Gastroesophageal sphincter (tissue), 4 donors: ENCODE data around the gene BAZ2B. TPM values are rescaled to one million over a fixed set of nuclear protein-coding genes. Genes with fewer than 3 reads are reported as not detected.

Experiments
- ATAC-seq: fragments of 150-250 bp; one replicate; pipeline ENCODE4 v1.9.1; 2016; ENCODE audit warnings: mild to moderate bottlenecking, moderate library complexity
- H3K27ac ChIP-seq, 4 donors: fragments of 200-600 bp; sonication (generic) in 3 of 4; 1 replicate in 3 of 4; 2 replicates in 1 of 4; pipeline ENCODE4 v1.5.1; 2016 to 2019
- H3K27me3 ChIP-seq: fragments of 200-600 bp; sonication (generic); one replicate; pipeline ENCODE4 v1.5.1; 2019
- H3K36me3 ChIP-seq, 2 donors: fragments of 200-600 bp; sonication (generic); one replicate each; pipeline ENCODE4 v1.5.1; 2019; ENCODE audit warnings: control low read depth in 1 of 2
- H3K4me1 ChIP-seq, 3 donors: fragments of 200-600 bp; sonication (generic); 1 replicate in 2 of 3; 2 replicates in 1 of 3; pipeline ENCODE4 v1.5.1; 2016 to 2019; ENCODE audit warnings: control low read depth in 2 of 3
- H3K4me3 ChIP-seq, 2 donors: fragments of 200-600 bp; sonication (generic); one replicate each; pipeline ENCODE4 v1.5.1; 2019; ENCODE audit warnings: mild to moderate bottlenecking in 1 of 2, moderate library complexity in 1 of 2
- H3K9me3 ChIP-seq, 3 donors: fragments of 200-600 bp; sonication (generic); one replicate each; pipeline ENCODE4 v1.5.1; 2017 to 2019; ENCODE audit warnings: control low read depth in 2 of 3
- CTCF ChIP-seq, 4 experiments: fragments of 200-600 bp in 2 of 4; fragments of 450-650 bp in 2 of 4; sonication (generic) in 1 of 4; IDR thresholded peaks; one replicate each; pipeline ENCODE4 v1.5.1; 2017 to 2019; ENCODE audit warnings: antibody characterized with exemption in 4 of 4, mild to moderate bottlenecking in 2 of 4, moderate library complexity in 2 of 4
- EP300 ChIP-seq: sonication (generic); formaldehyde crosslinking; IDR thresholded peaks from one replicate; pipeline ENCODE4 v1.6.1; 2017; ENCODE audit warnings: antibody characterized with exemption, mild to moderate bottlenecking
- POLR2A ChIP-seq, 2 donors: fragments of 450-650 bp; IDR thresholded peaks; one replicate each; pipeline ENCODE4 v1.6.1; 2017; ENCODE audit warnings: antibody characterized with exemption in 2 of 2, mild to moderate bottlenecking in 2 of 2, moderate library complexity in 1 of 2
- POLR2AphosphoS5 ChIP-seq: sonication (generic); formaldehyde crosslinking; IDR thresholded peaks from one replicate; pipeline ENCODE4 v1.6.1; 2017; ENCODE audit warnings: antibody characterized with exemption
- WGBS, 2 donors: methylation state at CpG; one replicate each; pipeline ENCODE4 v1.1.5; 2018; ENCODE audit warnings: low coverage in 1 of 2; 5-methylcytosine and 5-hydroxymethylcytosine counted together
- total RNA-seq, 4 donors: library from RNA; depleted of rRNA; stranded (reverse); fragments of >200 nt; gene quantifications; one replicate each; pipeline ENCODE4 v1.1.0, GENCODE V29; 2016

Gene BAZ2B
- total RNA-seq, 4 donors from 2014 or later, result 77.9 to 198 (median 113) TPM

- Histone ChIP-seq H3K4me3 (no peak overlapping the region), H3K36me3 (peaks cover 0 to 54% of the 10 kb centered on the region in 2 donors), H3K9me3 (peaks cover 0 to 8% (median 0%) of the 10 kb centered on the region in 3 donors), H3K27me3 (no peaks in the 10 kb centered on the region), H3K4me1 (no peaks in the 10 kb centered on the region), H3K27ac (no peak overlapping the region)
- WGBS, 2 donors, result 100% methylated on average over 1 of the region's 8 CpGs; no CpG with 5 or more reads in 1 of the 2 donors
- TF ChIP-seq POLR2AphosphoS5, result no peak
- no peak for ATAC-seq
Observed at GRCh38 chr2:159356053-159356554, 260.2 kb downstream of the BAZ2B start.

GRCh38 chr2:159351977-159352376 is 264.4 kb downstream of the BAZ2B start:
- Histone ChIP-seq H3K4me1 (no peaks in the 10 kb centered on the region), H3K4me3 (no peak overlapping the region), H3K36me3 (peaks cover 4 to 79% of the 10 kb centered on the region in 2 donors), H3K9me3 (no peaks in the 10 kb centered on the region), H3K27ac (no peak overlapping the region), H3K27me3 (no peaks in the 10 kb centered on the region)
- TF ChIP-seq CTCF (IDR thresholded peaks at IDR 0.05), result no peak
- TF ChIP-seq POLR2A (IDR thresholded peaks at IDR 0.05), result no peak
- TF ChIP-seq EP300, result no peak
- TF ChIP-seq POLR2AphosphoS5, result no peak
- no peak for ATAC-seq
- 85 to 87% methylated on average over 3 of the region's 3 CpGs for WGBS, 2 donors

GRCh38 chr2:159349674-159350299 is 266.6 kb downstream of the BAZ2B start:
- no peak for ATAC-seq
- Histone ChIP-seq H3K4me1 (no peaks in the 10 kb centered on the region), H3K27me3 (no peaks in the 10 kb centered on the region), H3K9me3 (no peaks in the 10 kb centered on the region), H3K4me3 (no peak overlapping the region), H3K36me3 (peaks cover 4 to 78% of the 10 kb centered on the region in 2 donors), H3K27ac (no peak overlapping the region)
- TF ChIP-seq CTCF (IDR thresholded peaks at IDR 0.05), result no peak
- TF ChIP-seq EP300, result no peak
- TF ChIP-seq POLR2A (IDR thresholded peaks at IDR 0.05), result no peak
- TF ChIP-seq POLR2AphosphoS5, result no peak
- WGBS, 2 donors, result 74 to 84% methylated on average over 5 to 6 of the region's 6 CpGs

- H3K27me3 ChIP-seq, result no peaks in the 10 kb centered on the region
Observed at GRCh38 chr2:159326569-159327255, 289.6 kb downstream of the BAZ2B start.

GRCh38 chr2:159322419-159322818 is 293.9 kb downstream of the BAZ2B start:
- Histone ChIP-seq H3K36me3 (peaks cover 4 to 69% of the 10 kb centered on the region in 2 donors), H3K4me1 (no peaks in the 10 kb centered on the region), H3K4me3 (no peak overlapping the region), H3K27me3 (no peaks in the 10 kb centered on the region), H3K9me3 (no peaks in the 10 kb centered on the region), H3K27ac (no peak overlapping the region)
- TF ChIP-seq EP300, result no peak
- no peak for TF ChIP-seq CTCF (IDR thresholded peaks at IDR 0.05)
- TF ChIP-seq POLR2AphosphoS5, result no peak
- TF ChIP-seq POLR2A (IDR thresholded peaks at IDR 0.05), result no peak
- no peak for ATAC-seq

More at GRCh38 chr2:159326569-159327255, 289.6 kb downstream of the BAZ2B start:
- Histone ChIP-seq H3K36me3 (peaks cover 4 to 69% of the 10 kb centered on the region in 2 donors), H3K27ac (no peak overlapping the region), H3K9me3 (no peaks in the 10 kb centered on the region), H3K4me1 (no peaks in the 10 kb centered on the region), H3K4me3 (no peak overlapping the region)
- WGBS, 2 donors, result 86 to 94% methylated on average over 2 to 5 of the region's 5 CpGs
- TF ChIP-seq CTCF (IDR thresholded peaks at IDR 0.05) (no peak), POLR2AphosphoS5 (no peak), EP300 (no peak), POLR2A (IDR thresholded peaks at IDR 0.05) (no peak)
- ATAC-seq, result peak; percentile 87
